AG04449 (cell line): ENCODE results near the gene EXD3.

Experiments
- CTCF ChIA-PET: fragments of 350-600 bp; formaldehyde crosslinking; extraction: SDS; loops from one replicate; lab custom pipeline; 2021; ENCODE audit warnings: antibody characterized with exemption; lab: Yijun Ruan, JAX
- POLR2A ChIA-PET: fragments of 400-600, 350-600 bp; formaldehyde crosslinking; extraction: SDS; loops from one replicate; lab custom pipeline; 2020; ENCODE audit warnings: antibody characterized with exemption, inconsistent platforms; lab: Yijun Ruan, JAX
- DNase-seq: peaks from one replicate; pipeline ENCODE4 v3.0.0-alpha.2; 2010; ENCODE audit warnings: low read depth, low spot score
- H3K4me3 ChIP-seq: 2 replicates; pipeline ENCODE4 v1.5.1; 2011; ENCODE audit warnings: low read depth, mild to moderate bottlenecking, control low read depth, low read length
- TF ChIP-seq, protein P1 (sequence below): IDR thresholded peaks from one replicate; pipeline ENCODE4 v1.5.1; 2011; ENCODE audit warnings: mild to moderate bottlenecking, moderate library complexity, low read length, control low read depth, inconsistent platforms; ENCODE audit not compliant: insufficient read depth; ENCODE audit errors: missing control alignments

Gene EXD3

DNA sequence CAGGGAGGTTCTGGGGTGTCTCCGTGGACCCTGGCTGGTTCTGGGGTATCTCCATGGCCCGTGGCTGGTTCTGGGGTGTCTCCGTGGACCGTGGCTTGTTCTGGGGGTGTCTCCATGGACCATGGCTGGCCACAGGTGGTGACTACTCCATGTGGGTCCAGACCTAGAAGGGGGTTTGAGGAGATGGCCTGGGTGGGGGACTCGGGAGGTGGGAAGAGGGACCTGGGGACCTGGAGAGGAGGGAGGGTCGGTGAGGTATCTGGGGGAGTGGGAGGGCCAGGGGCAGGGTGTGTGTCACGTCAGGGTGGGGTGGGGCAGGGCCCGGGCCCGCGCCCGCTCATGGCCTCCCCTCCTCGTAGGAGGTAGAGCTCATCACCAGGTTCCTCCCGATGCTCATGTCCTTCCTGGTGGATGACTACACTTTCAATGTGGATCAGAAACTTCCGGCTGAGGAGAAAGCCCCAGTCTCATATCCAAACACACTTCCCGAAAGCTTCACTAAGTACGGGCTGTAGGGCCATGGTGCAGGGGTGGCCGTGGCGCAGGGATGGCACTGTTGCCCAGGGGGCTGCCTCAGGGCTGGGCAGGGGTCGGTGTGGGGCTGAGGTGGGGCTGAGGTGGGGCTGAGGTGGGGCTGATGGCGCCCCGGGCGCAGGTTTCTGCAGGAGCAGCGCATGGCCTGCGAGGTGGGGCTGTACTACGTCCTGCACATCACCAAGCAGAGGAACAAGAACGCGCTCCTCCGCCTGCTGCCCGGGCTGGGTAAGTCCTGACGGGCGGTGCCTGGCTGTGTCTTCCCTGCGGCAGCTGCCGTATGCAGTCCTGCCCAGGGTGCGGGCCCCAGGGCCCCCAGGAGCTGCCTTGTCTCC is 156.1 kb downstream of the EXD3 start:
- TF ChIP-seq, protein P1, sequence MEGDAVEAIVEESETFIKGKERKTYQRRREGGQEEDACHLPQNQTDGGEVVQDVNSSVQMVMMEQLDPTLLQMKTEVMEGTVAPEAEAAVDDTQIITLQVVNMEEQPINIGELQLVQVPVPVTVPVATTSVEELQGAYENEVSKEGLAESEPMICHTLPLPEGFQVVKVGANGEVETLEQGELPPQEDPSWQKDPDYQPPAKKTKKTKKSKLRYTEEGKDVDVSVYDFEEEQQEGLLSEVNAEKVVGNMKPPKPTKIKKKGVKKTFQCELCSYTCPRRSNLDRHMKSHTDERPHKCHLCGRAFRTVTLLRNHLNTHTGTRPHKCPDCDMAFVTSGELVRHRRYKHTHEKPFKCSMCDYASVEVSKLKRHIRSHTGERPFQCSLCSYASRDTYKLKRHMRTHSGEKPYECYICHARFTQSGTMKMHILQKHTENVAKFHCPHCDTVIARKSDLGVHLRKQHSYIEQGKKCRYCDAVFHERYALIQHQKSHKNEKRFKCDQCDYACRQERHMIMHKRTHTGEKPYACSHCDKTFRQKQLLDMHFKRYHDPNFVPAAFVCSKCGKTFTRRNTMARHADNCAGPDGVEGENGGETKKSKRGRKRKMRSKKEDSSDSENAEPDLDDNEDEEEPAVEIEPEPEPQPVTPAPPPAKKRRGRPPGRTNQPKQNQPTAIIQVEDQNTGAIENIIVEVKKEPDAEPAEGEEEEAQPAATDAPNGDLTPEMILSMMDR: no peak
- no peak overlapping the region for H3K4me3 ChIP-seq
- ChIA-PET CTCF (interaction anchor here (1.0 to 1.8 kb wide), 3 partner anchors 8 to 30 kb away, joined by 3 to 9 read pairs (median 3); partner anchors contain the start of gene TOR4A), POLR2A (interaction anchor here (2.1 kb wide), 1 partner anchor 26 kb away, joined by 9 read pairs; the partner anchor contains the start of gene TUBB4B)
- DNase-seq: no peak

DNA sequence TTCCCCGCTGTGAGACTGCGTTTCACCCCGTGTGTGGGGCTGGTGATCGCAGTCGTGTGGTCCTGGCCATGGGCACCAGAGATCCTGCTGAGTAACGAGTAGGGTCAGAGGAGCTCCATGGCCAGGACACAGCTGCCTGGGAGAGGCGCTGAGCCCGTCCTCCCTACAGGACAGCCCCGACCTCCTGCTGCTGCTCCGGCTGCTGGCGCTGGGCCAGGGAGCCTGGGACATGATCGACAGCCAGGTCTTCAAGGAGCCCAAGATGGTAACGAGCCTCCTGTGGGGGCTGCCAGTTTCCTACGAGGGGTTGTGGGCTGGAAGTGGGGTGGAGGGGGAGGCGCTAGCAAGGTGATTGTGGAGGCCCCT is 156.8 kb downstream of the EXD3 start:
- DNase-seq: no peak
- CTCF ChIA-PET: interaction anchor here (1.0 to 1.8 kb wide), 4 partner anchors 11 to 268 kb away, joined by 3 to 9 read pairs (median 4); partner anchors contain the start of gene TOR4A
- no peak overlapping the region for H3K4me3 ChIP-seq
- POLR2A ChIA-PET: interaction anchor here (2.1 kb wide), 1 partner anchor 26 kb away, joined by 9 read pairs; the partner anchor contains the start of gene TUBB4B
- TF ChIP-seq, protein P1: no peak

DNA sequence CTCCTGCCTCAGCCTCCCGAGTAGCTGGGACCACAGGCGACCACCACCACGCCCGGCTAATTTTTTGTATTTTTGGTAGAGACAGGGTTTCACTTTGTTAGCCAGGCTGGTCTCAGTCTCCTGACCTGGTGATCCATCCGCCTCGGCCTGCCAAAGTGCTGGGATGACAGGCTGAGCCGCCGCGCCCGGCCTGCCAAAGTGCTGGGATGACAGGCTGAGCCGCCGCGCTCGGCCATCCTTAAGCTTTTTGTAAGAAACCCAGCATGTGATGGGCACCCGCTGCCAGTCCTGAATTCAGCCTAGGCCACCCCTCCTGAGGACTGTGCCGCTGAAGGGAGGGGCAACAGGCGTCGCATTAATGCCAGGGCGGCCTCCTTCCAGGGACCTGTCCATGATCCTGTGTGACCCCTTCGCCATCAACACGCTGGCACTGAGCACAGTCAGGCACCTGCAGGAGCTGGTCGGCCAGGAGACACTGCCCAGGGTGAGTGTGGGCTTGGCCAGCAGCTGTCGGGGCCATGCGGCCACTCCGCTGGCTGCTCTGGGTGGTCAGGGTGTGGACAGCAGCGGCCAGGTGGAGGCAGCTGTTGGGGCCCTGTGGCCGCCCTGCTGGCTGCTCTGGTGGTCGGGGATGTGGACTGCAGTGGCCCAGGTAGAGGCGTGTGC is 157.3 kb downstream of the EXD3 start:
- ChIA-PET CTCF (interaction anchor here (1.0 to 1.8 kb wide), 5 partner anchors 10 to 269 kb away, joined by 3 to 9 read pairs (median 3); partner anchors contain the start of gene TOR4A), POLR2A (interaction anchor here (1.2 to 2.1 kb wide), 3 partner anchors 9 to 25 kb away, joined by 3 to 9 read pairs (median 4); partner anchors contain the start of gene TUBB4B)
- TF ChIP-seq, protein P1: no peak
- no peak overlapping the region for H3K4me3 ChIP-seq
- no peak for DNase-seq

DNA sequence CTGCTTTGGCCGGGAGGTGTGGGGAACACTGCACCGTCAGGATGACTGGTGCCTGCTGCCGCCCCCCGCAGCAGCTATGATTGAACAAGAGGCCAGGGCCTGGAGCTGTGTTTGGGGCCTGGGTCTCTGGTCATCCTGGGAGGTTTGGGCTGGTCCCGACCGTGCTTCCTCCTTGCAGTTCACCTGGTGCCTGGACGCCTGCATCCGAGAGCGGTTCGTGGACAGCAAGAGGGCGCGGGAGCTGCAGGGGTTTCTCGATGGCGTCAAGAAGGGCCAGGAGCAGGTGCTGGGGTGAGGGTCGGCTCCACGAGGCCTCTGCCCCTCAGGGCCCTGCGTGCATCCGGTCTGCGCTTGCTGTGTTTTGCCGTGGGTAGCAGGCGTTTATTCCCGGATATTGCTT is 158.9 kb downstream of the EXD3 start:
- ChIA-PET CTCF (interaction anchor here (0.9 to 1.5 kb wide), 2 partner anchors 10 to 27 kb away, joined by 3 read pairs; no protein-coding TSS in a partner anchor), POLR2A (interaction anchor here (1.6 kb wide), 1 partner anchor 13 kb away, joined by 8 read pairs; the partner anchor contains the start of gene TOR4A)
- no peak for DNase-seq
- TF ChIP-seq, protein P1: no peak
- no peak overlapping the region for H3K4me3 ChIP-seq

DNA sequence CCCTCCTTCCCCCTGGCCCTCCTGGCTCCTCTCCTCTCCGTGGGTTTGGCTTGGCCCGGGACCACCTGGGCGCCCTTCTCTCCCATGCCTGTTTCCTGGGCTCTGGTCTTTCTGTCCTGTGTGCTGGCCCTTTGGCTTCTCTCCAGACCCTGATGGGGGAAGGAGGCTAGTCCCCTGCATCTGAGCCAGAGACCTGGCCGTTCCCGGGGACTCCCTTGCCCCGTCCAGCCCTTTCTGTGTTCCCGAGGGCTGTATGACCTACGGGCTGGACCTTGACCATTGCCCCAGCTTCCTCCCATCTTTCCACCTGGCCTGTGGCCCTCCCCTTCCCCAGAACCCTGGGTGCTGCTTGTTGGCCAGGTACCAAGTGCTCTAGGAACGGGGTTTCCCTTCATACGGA is 159.5 kb downstream of the EXD3 start:
- TF ChIP-seq, protein P1: no peak

More for the DNA sequence above, 159.5 kb downstream of the EXD3 start:
- H3K4me3 ChIP-seq: no peak overlapping the region
- POLR2A ChIA-PET: interaction anchor here (1.6 kb wide), 1 partner anchor 14 kb away, joined by 8 read pairs; the partner anchor contains the start of gene TOR4A
- CTCF ChIA-PET: interaction anchor here (1.5 kb wide), 1 partner anchor 27 kb away, joined by 3 read pairs; no protein-coding TSS in a partner anchor
- no peak for DNase-seq
